GM18870 (cell line): Measurements from ENCODE around the gene MUC5AC.

ENCODE experiments used
- ATAC-seq: cut with Tn5 transposase; IDR thresholded peaks from one replicate; pipeline ENCODE4 v1.9.1; 2021; ENCODE audit warnings: moderate library complexity; ENCODE audit not compliant: unreplicated experiment

The MUC5AC gene

DNA sequence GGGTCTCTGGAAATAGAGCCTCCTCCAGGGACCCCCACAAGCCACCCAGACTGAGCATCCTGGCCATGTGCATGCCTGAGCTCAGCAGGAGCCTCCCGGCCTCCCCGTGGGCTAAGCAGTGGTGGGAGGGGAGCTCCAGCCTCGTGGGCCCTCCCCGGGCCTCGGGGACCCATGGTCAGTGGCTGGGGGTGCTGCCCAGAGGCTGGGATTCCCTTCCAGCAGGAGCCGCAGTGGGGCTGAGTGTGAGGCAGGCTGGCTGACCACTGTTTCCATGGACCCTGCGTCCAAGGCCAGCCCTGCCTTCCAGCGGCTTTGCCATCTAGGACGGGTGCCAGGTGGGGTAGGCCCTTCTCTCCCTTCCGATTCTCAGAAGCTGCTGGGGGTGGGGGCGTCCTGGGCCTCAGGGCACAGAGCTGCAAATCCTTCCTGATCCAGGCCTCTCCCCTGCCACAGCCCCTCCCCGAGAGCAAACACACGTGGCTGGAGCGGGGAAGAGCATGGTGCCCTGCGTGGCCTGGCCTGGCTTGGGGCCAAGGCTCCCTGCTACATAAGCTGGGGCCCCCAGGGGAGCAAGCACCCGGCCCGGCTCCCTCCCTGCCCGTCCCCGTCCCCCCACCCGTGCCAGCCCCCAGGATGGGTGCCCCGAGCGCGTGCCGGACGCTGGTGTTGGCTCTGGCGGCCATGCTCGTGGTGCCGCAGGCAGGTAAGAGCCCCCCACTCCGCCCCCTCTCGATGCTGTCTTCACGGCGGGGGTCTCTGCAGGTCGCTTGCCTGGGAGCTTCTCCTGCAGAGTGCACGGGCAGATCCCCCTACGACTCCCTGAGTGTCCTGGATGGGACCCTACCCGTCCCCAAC lies 65.0 kb downstream of the MUC5AC start, which contains the start of gene MUC5B:
Gene MUC5B, plus strand, starts transcription at position 576 of the 855 bp plus-strand sequence. Its CDS starts 58 bp downstream, at position 634.
- no peak for ATAC-seq

GRCh38 chr11:1223346-1224110 lies 65.8 kb downstream of the MUC5AC start:
- no peak for ATAC-seq

- no peak for ATAC-seq
Measured at GRCh38 chr11:1224111-1224490, 66.3 kb downstream of the MUC5AC start.

DNA sequence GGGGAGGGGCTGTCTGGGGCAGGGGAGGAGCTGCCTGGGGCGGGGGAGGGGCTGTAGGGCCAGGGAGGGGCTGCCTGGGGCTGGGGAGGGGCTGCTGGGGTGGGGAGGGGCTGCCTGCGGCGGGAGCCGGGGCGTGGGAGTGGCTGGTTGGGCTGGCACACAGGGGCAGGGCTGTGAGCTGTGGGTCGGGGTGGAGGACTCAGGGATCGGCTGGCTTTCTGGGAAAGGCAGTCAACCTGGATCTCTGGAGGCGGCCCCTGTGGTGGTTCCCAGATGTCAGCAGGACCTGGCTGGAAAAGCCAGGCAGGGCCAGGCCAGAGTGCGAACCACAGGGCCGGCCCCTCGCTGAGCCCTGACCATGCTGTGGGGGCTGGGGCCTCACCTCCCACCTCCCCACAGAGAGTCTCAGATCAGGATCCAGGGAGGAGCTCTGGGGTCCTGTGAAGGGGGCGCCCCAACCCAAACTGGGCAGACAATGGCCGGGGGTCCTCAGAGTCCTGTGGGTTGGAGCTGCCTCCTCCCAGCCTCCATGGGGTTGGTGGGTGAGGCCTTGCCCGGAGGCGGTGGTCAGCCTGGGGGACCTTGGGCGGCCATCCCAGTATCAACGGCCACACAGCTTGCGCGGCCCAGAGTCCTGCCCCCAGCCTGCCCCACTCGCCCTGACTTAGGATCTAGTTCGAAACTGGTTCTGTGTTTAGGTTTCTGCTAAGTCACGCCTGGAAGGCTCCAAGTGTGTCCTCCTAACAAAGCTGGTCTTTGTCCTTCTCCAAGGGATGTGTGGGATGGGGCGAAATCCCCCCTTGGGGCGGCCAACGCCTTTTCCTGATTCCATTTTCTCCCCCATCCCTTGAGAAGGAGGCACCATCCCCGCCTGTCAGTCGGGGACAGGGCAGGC lies 67.0 kb downstream of the MUC5AC start:
- no peak for ATAC-seq

- no peak for ATAC-seq
Measured at GRCh38 chr11:1225386-1226225, 67.9 kb downstream of the MUC5AC start.

- ATAC-seq = no peak
Measured at GRCh38 chr11:1226226-1226985, 68.7 kb downstream of the MUC5AC start.

DNA sequence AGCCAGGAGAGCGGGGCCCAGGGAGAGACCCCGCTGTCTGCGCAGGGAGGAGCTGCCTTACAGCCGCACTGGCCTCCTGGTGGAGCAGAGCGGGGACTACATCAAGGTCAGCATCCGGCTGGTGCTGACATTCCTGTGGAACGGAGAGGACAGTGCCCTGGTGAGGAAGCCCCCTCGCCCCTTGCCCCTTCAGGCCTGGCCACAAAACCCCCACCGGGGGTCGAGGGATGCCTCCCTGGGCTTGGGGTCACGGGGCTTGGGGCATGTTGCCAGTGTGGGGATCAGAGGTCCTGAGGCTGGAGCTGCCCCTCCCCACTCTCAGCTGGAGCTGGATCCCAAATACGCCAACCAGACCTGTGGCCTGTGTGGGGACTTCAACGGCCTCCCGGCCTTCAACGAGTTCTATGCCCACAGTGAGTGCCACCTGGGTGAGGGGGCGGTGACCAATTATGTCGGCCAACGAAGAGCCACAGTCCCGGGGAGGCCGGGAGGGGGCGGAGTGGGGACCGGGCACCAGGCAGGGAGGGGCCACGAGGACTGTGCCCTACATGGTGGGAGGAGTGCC lies 69.3 kb downstream of the MUC5AC start:
- ATAC-seq = no peak

- no peak for ATAC-seq
Measured at GRCh38 chr11:1227551-1228100, 69.9 kb downstream of the MUC5AC start.

GRCh38 chr11:1228101-1228821 lies 70.5 kb downstream of the MUC5AC start:
- ATAC-seq = no peak

DNA sequence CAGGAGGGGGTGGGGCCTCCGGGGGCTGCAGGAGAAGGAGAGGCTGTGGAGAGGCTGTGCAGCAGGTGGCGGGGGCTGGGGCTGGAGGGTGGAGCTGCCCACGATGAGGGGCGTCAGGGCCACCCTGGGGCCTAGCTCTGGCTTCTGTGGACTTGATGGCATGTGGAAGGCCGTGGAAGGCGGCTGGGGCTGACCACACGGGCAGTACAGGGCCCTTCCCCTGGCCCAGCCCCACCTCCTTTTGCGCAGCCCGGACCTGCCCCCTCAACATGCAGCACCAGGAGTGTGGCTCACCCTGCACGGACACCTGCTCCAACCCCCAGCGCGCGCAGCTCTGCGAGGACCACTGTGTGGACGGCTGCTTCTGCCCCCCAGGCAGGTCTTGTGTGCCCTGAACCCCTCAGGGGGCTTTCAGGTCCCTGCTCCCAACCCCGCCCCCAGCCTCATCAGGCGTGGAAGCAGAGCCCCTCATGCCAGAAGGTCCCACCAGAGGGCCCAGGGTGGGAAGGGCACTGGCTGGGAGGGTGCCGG lies 71.2 kb downstream of the MUC5AC start:
- no peak for ATAC-seq

DNA sequence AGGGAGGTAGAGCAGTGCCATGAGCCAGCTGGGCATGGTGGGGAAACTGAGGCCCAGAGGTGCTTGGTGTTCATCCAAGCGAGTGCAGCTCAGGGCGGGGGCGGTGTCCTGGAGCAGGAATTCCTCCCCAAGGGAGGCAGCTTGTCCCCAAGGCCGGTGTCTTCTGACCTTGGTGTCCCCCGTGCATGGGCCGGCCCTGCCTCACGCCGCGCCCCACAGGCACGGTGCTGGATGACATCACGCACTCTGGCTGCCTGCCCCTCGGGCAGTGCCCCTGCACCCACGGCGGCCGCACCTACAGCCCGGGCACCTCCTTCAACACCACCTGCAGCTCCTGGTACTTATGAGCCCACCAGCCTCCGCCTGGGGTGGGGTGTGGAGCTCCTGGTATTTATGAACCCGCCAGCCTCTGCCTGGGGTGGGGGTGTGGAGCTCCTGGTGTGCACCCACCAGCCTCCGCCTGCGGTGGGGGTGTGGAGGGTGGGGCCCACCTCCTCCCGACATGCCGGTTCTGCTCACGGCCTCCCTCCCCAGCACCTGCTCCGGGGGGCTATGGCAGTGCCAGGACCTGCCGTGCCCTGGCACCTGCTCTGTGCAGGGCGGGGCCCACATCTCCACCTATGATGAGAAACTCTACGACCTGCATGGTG lies 71.8 kb downstream of the MUC5AC start:
- no peak for ATAC-seq

DNA sequence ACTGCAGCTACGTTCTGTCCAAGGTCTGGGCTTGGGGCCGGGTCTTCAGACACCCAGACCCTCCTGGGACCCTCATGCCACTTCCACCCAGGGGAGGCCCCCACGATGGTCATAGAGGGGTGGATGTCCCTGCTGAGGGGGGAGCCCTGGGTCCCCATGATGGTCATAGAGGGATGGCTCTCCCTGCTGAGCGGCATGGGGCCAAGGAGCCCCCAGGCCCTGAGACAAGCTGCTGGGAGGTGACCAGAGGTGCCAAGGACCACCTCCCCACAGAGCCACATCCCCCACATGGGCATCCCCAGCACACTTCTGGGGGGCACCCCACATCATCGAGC lies 72.3 kb downstream of the MUC5AC start:
- ATAC-seq = no peak

DNA sequence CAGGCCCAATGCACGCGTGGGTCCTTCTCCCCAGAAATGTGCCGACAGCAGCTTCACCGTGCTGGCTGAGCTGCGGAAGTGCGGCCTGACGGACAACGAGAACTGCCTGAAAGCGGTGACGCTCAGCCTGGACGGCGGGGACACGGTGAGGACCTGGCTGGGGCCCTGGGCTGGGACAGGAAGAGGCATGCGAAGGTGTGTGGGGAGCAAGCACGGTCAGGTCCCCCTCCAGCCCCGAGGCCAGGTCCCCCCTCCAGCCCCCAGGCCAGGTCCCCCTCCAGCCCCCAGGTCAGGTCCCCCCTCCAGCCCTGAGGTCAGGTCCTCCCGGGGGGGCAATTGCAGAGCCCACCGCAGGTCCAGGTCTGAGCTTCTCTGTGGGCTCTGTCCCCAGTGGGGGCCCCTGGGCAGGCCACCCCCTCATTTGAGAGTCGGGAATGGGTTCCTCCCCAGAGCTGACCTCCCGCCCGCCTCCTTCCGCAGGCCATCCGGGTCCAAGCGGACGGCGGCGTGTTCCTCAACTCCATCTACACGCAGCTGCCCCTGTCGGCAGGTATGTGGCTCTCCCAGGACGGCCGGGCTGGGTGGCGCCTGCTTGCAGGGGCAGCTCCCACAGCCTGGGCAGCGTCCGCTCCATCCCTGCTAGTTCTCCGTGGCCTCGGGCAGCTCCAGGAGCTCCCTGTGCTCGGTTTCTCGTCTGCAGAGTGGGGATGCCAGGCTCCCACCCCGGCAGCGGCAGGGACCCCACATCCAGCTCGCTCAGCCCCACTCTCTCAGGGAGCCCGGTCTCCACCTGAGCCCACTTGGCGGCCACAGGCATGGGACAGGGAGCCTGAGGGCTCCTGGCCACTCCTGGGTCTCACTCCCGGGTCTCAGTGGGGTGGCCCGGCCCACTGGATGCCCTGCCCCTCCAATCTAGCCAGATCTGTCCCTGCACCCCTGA lies 73.0 kb downstream of the MUC5AC start:
- no peak for ATAC-seq

GRCh38 chr11:1231396-1232020 lies 73.8 kb downstream of the MUC5AC start:
- no peak for ATAC-seq

DNA sequence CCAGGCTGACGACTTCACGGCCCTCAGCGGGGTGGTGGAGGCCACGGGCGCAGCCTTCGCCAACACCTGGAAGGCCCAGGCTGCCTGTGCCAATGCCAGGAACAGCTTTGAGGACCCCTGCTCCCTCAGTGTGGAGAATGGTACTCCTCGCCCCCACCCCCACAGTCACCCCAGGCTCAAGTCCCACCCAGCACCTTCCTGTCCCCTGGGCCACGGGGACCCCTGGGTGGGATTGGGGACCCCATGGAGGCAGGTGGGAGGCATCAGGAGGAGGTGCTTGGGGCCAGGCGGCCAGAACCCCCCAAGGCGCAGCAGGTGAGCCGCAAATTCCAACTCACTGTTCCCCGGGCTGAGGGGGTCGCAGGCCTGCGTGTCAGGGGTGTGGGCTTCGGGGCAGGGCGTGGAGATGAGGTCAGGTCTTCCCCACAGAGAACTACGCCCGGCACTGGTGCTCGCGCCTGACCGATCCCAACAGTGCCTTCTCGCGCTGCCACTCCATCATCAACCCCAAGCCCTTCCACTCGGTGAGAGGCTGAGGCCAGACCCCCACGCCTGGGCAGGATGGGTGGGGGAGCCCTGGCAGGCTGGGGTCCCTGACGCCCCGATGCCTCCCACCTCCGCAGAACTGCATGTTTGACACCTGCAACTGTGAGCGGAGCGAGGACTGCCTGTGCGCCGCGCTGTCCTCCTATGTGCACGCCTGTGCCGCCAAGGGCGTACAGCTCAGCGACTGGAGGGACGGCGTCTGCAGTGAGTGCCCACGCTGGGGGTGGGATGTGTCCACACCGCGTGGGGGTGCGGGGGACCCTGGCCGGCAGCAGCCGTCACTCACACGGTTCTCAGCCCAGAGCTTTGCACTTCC lies 74.5 kb downstream of the MUC5AC start:
- no peak for ATAC-seq
